HepG2 (cell line): ENCODE measurements around the gene TPX2. TPM values are rescaled to one million over a fixed set of nuclear protein-coding genes. Genes with fewer than 3 reads are reported as not detected.
A peak's percentile ranks its signal among the peaks of the same experiment; 100 is the strongest.

ENCODE experiments used
- FOXO1 ChIP-seq: sonication (generic); formaldehyde crosslinking; IDR thresholded peaks from 2 replicates; pipeline ENCODE4 v1.4.0; 2020; ENCODE audit warnings: missing genetic modification reagents
- FOXP4 ChIP-seq: sonication (generic); formaldehyde crosslinking; IDR thresholded peaks from 2 replicates; pipeline ENCODE4 v1.4.0; 2020; ENCODE audit warnings: missing genetic modification reagents
- HMG20B ChIP-seq: conservative IDR thresholded peaks from 2 replicates; pipeline ENCODE4 v1.6.1; 2016; ENCODE audit warnings: missing genetic modification reagents, missing compliant biosample characterization
- KLF16 ChIP-seq, 2 experiments: sonication (generic) in 1 of 2; formaldehyde crosslinking in 1 of 2; IDR thresholded peaks; 2 replicates each; pipeline versions ENCODE4 v1.6.1 to v1.8.0; 2016 to 2023; ENCODE audit warnings: missing genetic modification reagents in 2 of 2, missing compliant biosample characterization in 1 of 2
- MTF2 ChIP-seq: sonication (generic); formaldehyde crosslinking; IDR thresholded peaks from 2 replicates; pipeline ENCODE4 v1.5.0; 2020; ENCODE audit warnings: missing genetic modification reagents, borderline replicate concordance
- NFYB ChIP-seq: sonication (generic); formaldehyde crosslinking; IDR thresholded peaks from 2 replicates; pipeline ENCODE4 v1.4.0; 2020; ENCODE audit warnings: missing genetic modification reagents
- PBX3 ChIP-seq: sonication (generic); formaldehyde crosslinking; IDR thresholded peaks from 2 replicates; pipeline ENCODE4 v1.8.1; 2023; ENCODE audit warnings: missing genetic modification reagents, inconsistent platforms, borderline replicate concordance
- RORA ChIP-seq: sonication (generic); formaldehyde crosslinking; IDR thresholded peaks from 2 replicates; pipeline ENCODE4 v1.5.0; 2020; ENCODE audit warnings: mild to moderate bottlenecking, missing genetic modification reagents, moderate library complexity
- SETDB1 ChIP-seq: sonication (generic); formaldehyde crosslinking; IDR thresholded peaks from 2 replicates; pipeline ENCODE4 v1.5.1; 2020; ENCODE audit warnings: missing genetic modification reagents, mild to moderate bottlenecking, borderline replicate concordance
- SNAPC2 ChIP-seq: sonication (generic); formaldehyde crosslinking; IDR thresholded peaks from 2 replicates; pipeline ENCODE4 v1.8.1; 2022; ENCODE audit warnings: mild to moderate bottlenecking, missing genetic modification reagents
- SRSF9 ChIP-seq: fragments of 200-400 bp; formaldehyde crosslinking; IDR thresholded peaks from 2 replicates; pipeline ENCODE4 v1.6.1; 2018; ENCODE audit warnings: borderline replicate concordance, mild to moderate bottlenecking, low read depth, low read length; ENCODE audit not compliant: insufficient read depth, poor library complexity, severe bottlenecking
- SYNCRIP ChIP-seq: fragments of 200-400 bp; formaldehyde crosslinking; IDR thresholded peaks from 2 replicates; pipeline ENCODE4 v1.6.1; 2018; ENCODE audit warnings: mild to moderate bottlenecking, low read depth, low read length; ENCODE audit not compliant: insufficient read depth
- TCF12 ChIP-seq, 2 experiments: fragments of 450-650 bp in 1 of 2; sonication (generic) in 1 of 2; formaldehyde crosslinking in 1 of 2; IDR thresholded peaks; 2 replicates each; pipeline versions ENCODE4 v1.6.1 to v1.8.0; 2017 to 2022; ENCODE audit warnings: antibody characterized with exemption in 1 of 2, mild to moderate bottlenecking in 1 of 2, missing genetic modification reagents in 1 of 2, moderate library complexity in 1 of 2
- TEAD3 ChIP-seq: optimal IDR thresholded peaks from 2 replicates; pipeline ENCODE3; 2016; ENCODE audit warnings: borderline replicate concordance
- ZBTB14 ChIP-seq: sonication (generic); formaldehyde crosslinking; IDR thresholded peaks from 2 replicates; pipeline ENCODE4 v1.4.0; 2020; ENCODE audit warnings: missing genetic modification reagents
- ZFP36L2 ChIP-seq: sonication (generic); formaldehyde crosslinking; IDR thresholded peaks from 2 replicates; pipeline ENCODE4 v1.4.0; 2020; ENCODE audit warnings: missing genetic modification reagents
- ZMYM4 ChIP-seq: sonication (generic); formaldehyde crosslinking; IDR thresholded peaks from 2 replicates; pipeline ENCODE4 v1.8.1; 2023; ENCODE audit warnings: mild to moderate bottlenecking, missing genetic modification reagents
- ZNF3 ChIP-seq: IDR thresholded peaks from 2 replicates; pipeline ENCODE4 v1.7.0; 2017; ENCODE audit warnings: inconsistent platforms
- polyA plus RNA-seq, 8 experiments: library from polyadenylated mRNA; depleted of rRNA in 3 of 8; stranded (reverse) in 7 of 8; unstranded in 1 of 8; fragments of >200 nt; fragmentation: Illumina TruSeq in 4 of 8; extraction: Trizol in 4 of 8; gene quantifications; 2 replicates each; pipeline versions ENCODE4 v1.2.1 to v1.2.3, GENCODE V29; 2011 to 2016; ENCODE audit warnings: low read depth in 4 of 8, missing spikeins in 1 of 8, mixed read lengths in 1 of 8; ENCODE audit not compliant: insufficient read depth in 1 of 8
- total RNA-seq, 5 experiments: library from RNA; depleted of rRNA; stranded (reverse); fragments of >200 nt; fragmentation: Illumina TruSeq; extraction: Trizol; gene quantifications; 2 replicates each; pipeline ENCODE4 v1.2.3, GENCODE V29; 2016; ENCODE audit warnings: low read depth in 1 of 5
- TF ChIP-seq, protein P1 (sequence below): sonication (generic); formaldehyde crosslinking; IDR thresholded peaks from 2 replicates; pipeline ENCODE4 v1.4.0; 2020; ENCODE audit warnings: missing genetic modification reagents, borderline replicate concordance

TPX2 gene
- total and polyA plus RNA-seq, 2 of the 13 experiments (the other 11 are each of a cell fraction or from before 2014, with no cell fraction given) = 34.3 to 124 TPM

DNA sequence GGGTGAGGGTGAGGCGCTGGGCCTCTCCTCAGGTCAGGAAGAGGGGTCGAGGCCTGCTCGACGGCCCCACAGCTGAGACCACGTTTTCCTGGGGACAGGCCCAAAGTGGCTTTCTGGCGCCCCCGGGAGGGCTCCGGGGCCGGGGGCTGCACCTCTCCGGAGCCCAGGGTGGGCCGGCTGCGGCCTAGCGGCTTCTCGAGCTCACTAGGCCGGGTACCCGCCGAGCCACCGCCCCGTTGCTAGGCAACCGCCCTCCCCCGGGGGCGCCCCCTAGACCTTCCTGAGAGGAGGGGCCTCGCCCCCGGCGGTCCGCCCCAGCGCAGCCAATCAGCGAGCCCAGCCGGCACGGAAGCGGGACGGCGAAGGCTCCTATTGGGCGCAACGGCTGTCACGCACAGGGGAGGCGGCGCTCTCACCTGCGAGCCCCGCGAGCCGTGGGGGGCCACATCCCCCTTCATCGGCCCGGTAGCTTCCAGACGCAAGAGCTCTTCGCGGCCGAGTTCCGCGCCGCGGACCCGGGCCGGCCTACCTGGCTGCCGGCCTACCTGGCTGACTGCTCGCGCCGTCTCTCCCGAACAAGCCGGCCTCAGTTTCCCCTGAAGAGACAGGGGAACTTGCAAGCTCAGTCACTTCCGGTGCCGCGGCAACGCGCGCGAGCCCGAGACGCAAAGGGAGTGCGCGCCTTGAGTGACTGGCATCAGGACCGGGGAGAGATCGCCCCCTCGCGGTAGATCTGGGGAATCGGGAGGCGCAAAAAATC lies 15.6 kb upstream of the TPX2 start (continued):
- TF ChIP-seq FOXP4 (CRISPR knock-in tag) = peak; percentile 39; the same call in 1 of the 2 replicates
- TF ChIP-seq KLF16 (CRISPR knock-in tag; IDR thresholded peaks at IDR 0.05) = no peak; a peak in 2 of 4 replicates
- peak; percentile 84 for TF ChIP-seq ZNF3 (CRISPR knock-in tag)
- TF ChIP-seq SYNCRIP = no peak
- TF ChIP-seq RORA (CRISPR knock-in tag) = no peak
- TF ChIP-seq, protein P1, sequence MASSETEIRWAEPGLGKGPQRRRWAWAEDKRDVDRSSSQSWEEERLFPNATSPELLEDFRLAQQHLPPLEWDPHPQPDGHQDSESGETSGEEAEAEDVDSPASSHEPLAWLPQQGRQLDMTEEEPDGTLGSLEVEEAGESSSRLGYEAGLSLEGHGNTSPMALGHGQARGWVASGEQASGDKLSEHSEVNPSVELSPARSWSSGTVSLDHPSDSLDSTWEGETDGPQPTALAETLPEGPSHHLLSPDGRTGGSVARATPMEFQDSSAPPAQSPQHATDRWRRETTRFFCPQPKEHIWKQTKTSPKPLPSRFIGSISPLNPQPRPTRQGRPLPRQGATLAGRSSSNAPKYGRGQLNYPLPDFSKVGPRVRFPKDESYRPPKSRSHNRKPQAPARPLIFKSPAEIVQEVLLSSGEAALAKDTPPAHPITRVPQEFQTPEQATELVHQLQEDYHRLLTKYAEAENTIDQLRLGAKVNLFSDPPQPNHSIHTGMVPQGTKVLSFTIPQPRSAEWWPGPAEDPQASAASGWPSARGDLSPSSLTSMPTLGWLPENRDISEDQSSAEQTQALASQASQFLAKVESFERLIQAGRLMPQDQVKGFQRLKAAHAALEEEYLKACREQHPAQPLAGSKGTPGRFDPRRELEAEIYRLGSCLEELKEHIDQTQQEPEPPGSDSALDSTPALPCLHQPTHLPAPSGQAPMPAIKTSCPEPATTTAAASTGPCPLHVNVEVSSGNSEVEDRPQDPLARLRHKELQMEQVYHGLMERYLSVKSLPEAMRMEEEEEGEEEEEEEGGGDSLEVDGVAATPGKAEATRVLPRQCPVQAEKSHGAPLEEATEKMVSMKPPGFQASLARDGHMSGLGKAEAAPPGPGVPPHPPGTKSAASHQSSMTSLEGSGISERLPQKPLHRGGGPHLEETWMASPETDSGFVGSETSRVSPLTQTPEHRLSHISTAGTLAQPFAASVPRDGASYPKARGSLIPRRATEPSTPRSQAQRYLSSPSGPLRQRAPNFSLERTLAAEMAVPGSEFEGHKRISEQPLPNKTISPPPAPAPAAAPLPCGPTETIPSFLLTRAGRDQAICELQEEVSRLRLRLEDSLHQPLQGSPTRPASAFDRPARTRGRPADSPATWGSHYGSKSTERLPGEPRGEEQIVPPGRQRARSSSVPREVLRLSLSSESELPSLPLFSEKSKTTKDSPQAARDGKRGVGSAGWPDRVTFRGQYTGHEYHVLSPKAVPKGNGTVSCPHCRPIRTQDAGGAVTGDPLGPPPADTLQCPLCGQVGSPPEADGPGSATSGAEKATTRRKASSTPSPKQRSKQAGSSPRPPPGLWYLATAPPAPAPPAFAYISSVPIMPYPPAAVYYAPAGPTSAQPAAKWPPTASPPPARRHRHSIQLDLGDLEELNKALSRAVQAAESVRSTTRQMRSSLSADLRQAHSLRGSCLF (CRISPR knock-in tag) = peak; percentile 81; the same call in 1 of the 2 replicates
- no peak; the same call in 1 of the 2 replicates for TF ChIP-seq FOXO1
- TF ChIP-seq NFYB (CRISPR knock-in tag) = peak; percentile 100
- TF ChIP-seq HMG20B (CRISPR knock-in tag) = 0 out of 2 replicates have a peak, but pooled peaks have one; percentile 68
- TF ChIP-seq TCF12 (IDR thresholded peaks at IDR 0.05) = no peak
- TF ChIP-seq TCF12 (CRISPR knock-in tag; IDR thresholded peaks at IDR 0.05) = peak; percentile 93
- peak; percentile 100 for TF ChIP-seq ZBTB14 (CRISPR knock-in tag)
- TF ChIP-seq SRSF9 = no peak
- TF ChIP-seq ZFP36L2 (CRISPR knock-in tag) = peak; percentile 49; the same call in 1 of the 2 replicates
- peak; percentile 74 for TF ChIP-seq TEAD3 (CRISPR knock-in tag)
- peak; percentile 89 for TF ChIP-seq ZMYM4 (CRISPR knock-in tag)
- TF ChIP-seq SNAPC2 (CRISPR knock-in tag) = peak; percentile 72; the same call in 1 of the 2 replicates
- peak; percentile 88; the same call in 1 of the 2 replicates for TF ChIP-seq MTF2 (CRISPR knock-in tag)
- peak; percentile 75; the same call in 1 of the 2 replicates for TF ChIP-seq PBX3 (CRISPR knock-in tag)
- TF ChIP-seq SETDB1 (CRISPR knock-in tag) = no peak
